HTR-8/SVneo (cell line): Measurements from ENCODE around the gene ZBTB2.
"Not testable (repeated sequence)": the region's sequence is repeated elsewhere in the genome, so short reads cannot be mapped to it uniquely, and the experiment has no call there.

Experiments
- DNase-seq: peaks from one replicate; pipeline ENCODE4 v3.0.0; 2011; ENCODE audit warnings: low spot score, mixed read lengths; ENCODE audit not compliant: insufficient read length
- FAIRE-seq: peaks from 2 replicates; lab custom pipeline; 2011; peaks lifted over from hg19 to GRCh38; lab: Jason Lieb, UNC

ZBTB2 gene

GRCh38 chr6:151375833-151376232 is 15.5 kb downstream of the ZBTB2 start:
- FAIRE-seq: no peak
- no peak for DNase-seq

GRCh38 chr6:151374036-151374683 is 17.2 kb downstream of the ZBTB2 start:
- DNase-seq: no peak
- no peak for FAIRE-seq

- no peak for FAIRE-seq
Observed at GRCh38 chr6:151372164-151372563, 19.2 kb downstream of the ZBTB2 start.

GRCh38 chr6:151370509-151371078 is 20.8 kb downstream of the ZBTB2 start:
- peak; percentile 12 for DNase-seq
- FAIRE-seq: no peak

More at GRCh38 chr6:151372164-151372563, 19.2 kb downstream of the ZBTB2 start:
- no peak for DNase-seq

- DNase-seq (no peak), FAIRE-seq (no peak)
Observed at GRCh38 chr6:151365233-151365632, 26.1 kb downstream of the ZBTB2 start.

- no peak for DNase-seq
- FAIRE-seq: no peak
Observed at GRCh38 chr6:151359486-151359885, 31.9 kb downstream of the ZBTB2 start.

- FAIRE-seq: no peak
Observed at GRCh38 chr6:151358475-151358874, 32.9 kb downstream of the ZBTB2 start.

GRCh38 chr6:151357758-151358436 is 33.5 kb downstream of the ZBTB2 start:
- DNase-seq (no peak), FAIRE-seq (no peak)

More at GRCh38 chr6:151358475-151358874, 32.9 kb downstream of the ZBTB2 start:
- no peak for DNase-seq

GRCh38 chr6:151356983-151357382 is 34.4 kb downstream of the ZBTB2 start:
- DNase-seq, FAIRE-seq: not testable (repeated sequence)

GRCh38 chr6:151353795-151354194 is 37.6 kb downstream of the ZBTB2 start:
- DNase-seq (no peak), FAIRE-seq (no peak)

GRCh38 chr6:151352410-151353396 is 38.7 kb downstream of the ZBTB2 start:
- FAIRE-seq (no peak), DNase-seq (no peak)

GRCh38 chr6:151351731-151352130 is 39.6 kb downstream of the ZBTB2 start:
- FAIRE-seq (no peak), DNase-seq (no peak)

GRCh38 chr6:151351146-151351700 is 40.1 kb downstream of the ZBTB2 start:
- no peak for FAIRE-seq
- no peak for DNase-seq

- no peak for DNase-seq
- no peak for FAIRE-seq
Observed at GRCh38 chr6:151350442-151351145, 40.8 kb downstream of the ZBTB2 start.

- DNase-seq (no peak), FAIRE-seq (no peak)
Observed at GRCh38 chr6:151349651-151350270, 41.6 kb downstream of the ZBTB2 start.

- FAIRE-seq: not testable (repeated sequence)
Observed at GRCh38 chr6:151342750-151343149, 48.6 kb downstream of the ZBTB2 start.

GRCh38 chr6:151341476-151342195 is 49.7 kb downstream of the ZBTB2 start:
- no peak for FAIRE-seq
- DNase-seq: no peak

More at GRCh38 chr6:151342750-151343149, 48.6 kb downstream of the ZBTB2 start:
- DNase-seq: not testable (repeated sequence)
